Heart left ventricle (tissue), 16 donors: ENCODE data around the gene TRAPPC1. TPM values are rescaled to one million over a fixed set of nuclear protein-coding genes. Genes with fewer than 3 reads are reported as not detected.

Source experiments
- ATAC-seq, 4 donors: fragments of 200-7000 bp; cut with Tn5 transposase; one replicate each; pipeline ENCODE4 v1.9.1; 2020 to 2022; ENCODE audit warnings: moderate library complexity in 4 of 4, mild to moderate bottlenecking in 3 of 4, moderate number of reproducible peaks in 1 of 4
- DNase-seq, 5 donors: peaks; one replicate each; pipeline ENCODE4 v3.0.0-alpha.2; 2020
- H3K27ac ChIP-seq, 12 donors: fragments of 200-600 bp; sonication (generic) in 4 of 12; one replicate each; pipeline versions ENCODE4 v1.5.0 to v1.8.0; 2016 to 2022; ENCODE audit warnings: mild to moderate bottlenecking in 2 of 12
- H3K27me3 ChIP-seq, 9 donors: fragments of 200-600 bp; sonication (generic) in 2 of 9; one replicate each; pipeline versions ENCODE4 v1.5.1 to v1.8.0; 2016 to 2022; ENCODE audit warnings: mild to moderate bottlenecking in 3 of 9
- H3K36me3 ChIP-seq, 9 donors: fragments of 200-600 bp; sonication (generic) in 2 of 9; one replicate each; pipeline versions ENCODE4 v1.5.0 to v1.8.0; 2018 to 2022; ENCODE audit warnings: mild to moderate bottlenecking in 2 of 9
- H3K4me1 ChIP-seq, 12 donors: fragments of 200-600 bp; sonication (generic) in 4 of 12; one replicate each; pipeline versions ENCODE4 v1.5.0 to v1.8.0; 2016 to 2022; ENCODE audit warnings: mild to moderate bottlenecking in 3 of 12
- H3K4me3 ChIP-seq, 12 donors: fragments of 200-600 bp; sonication (generic) in 4 of 12; one replicate each; pipeline versions ENCODE4 v1.5.0 to v1.8.0; 2017 to 2022; ENCODE audit warnings: mild to moderate bottlenecking in 9 of 12, moderate library complexity in 4 of 12
- H3K9me3 ChIP-seq, 12 donors: fragments of 200-600 bp; sonication (generic) in 4 of 12; one replicate each; pipeline versions ENCODE4 v1.5.0 to v1.8.0; 2016 to 2022; ENCODE audit warnings: mild to moderate bottlenecking in 1 of 12
- CTCF ChIP-seq, 12 donors: fragments of 200-600 bp; sonication (generic) in 4 of 12; IDR thresholded peaks; one replicate each; pipeline versions ENCODE4 v1.5.0 to v1.8.0; 2018 to 2022; ENCODE audit warnings: antibody characterized with exemption in 12 of 12, mild to moderate bottlenecking in 5 of 12
- POLR2A ChIP-seq, 2 donors: fragments of 450-650 bp; IDR thresholded peaks; one replicate each; pipeline ENCODE4 v1.6.1; 2017; ENCODE audit warnings: antibody characterized with exemption in 2 of 2, mild to moderate bottlenecking in 2 of 2, moderate library complexity in 2 of 2
- WGBS, 4 donors: extraction: QIAGEN DNeasy Blood & Tissue Kit in 2 of 4; methylation state at CpG; one replicate each; pipeline versions ENCODE4 v1.1.5 to v1.1.7; 2013 to 2018; 5-methylcytosine and 5-hydroxymethylcytosine counted together
- intact Hi-C, 10 donors: fragments of 100-400 bp; cut with DNase I; formaldehyde crosslinking; loops; one replicate each; pipeline versions ENCODE4 v1.11.1 to v1.14.2; 2022
- polyA plus RNA-seq, 2 donors: library from polyadenylated mRNA; stranded (reverse); fragments of 200-250 nt; gene quantifications; one replicate each; pipeline ENCODE4 v1.2.3, GENCODE V29; 2013
- total RNA-seq, 9 donors: library from RNA; depleted of rRNA in 2 of 9; stranded (reverse); fragments of >200 nt in 2 of 9; fragmentation: NEBNext Ultra II Directional in 3 of 9; extraction: Animal tissue kit (Norgen Biotek cat#: 25700) in 3 of 9; gene quantifications; one replicate each; pipeline versions ENCODE4 v1.1.0 to v1.2.4, GENCODE V29; 2016 to 2023
- donor health status: ischemic (EF 13 %, LVEDD 7.1; RV severe dilation, severe dysfunction).
- donor health status: healthy with polysubstance abuse.
- donor health status: DM: no; HTN: yes; CAD: no.
- donor health status: DM: no; HTN: no; CAD: no.
- donor health status: ischemic (EF 25% LVEDD 6.9; RV normal size, moderate dysfunction).
- donor health status: ischemic (EF 25% LVEDD 5.7; RV mildly dilated, moderate dysfunction).
- donor health status: healthy.
- donor health status: DM: yes; HTN: yes; CAD: no.
- donor health status: ischemic (EF 35%, LVEDD 5.7; RV mildly dilated, moderate dysfunction).
- donor health status: nonischemic (EF 11% LVEDD 7.7; RV severe dilation, severe dysfunction).
- donor health status: DM: yes; HTN: yes; CAD: no.
- donor health status: PGD.
- donor health status: ischemic (EF 29% LVEDD 5.4; RV normal size, mild dysfunction).
- donor health status: nonischemic (EF 23%, LVEDD 6.1; RV moderate dilation, normal function).

The TRAPPC1 gene
- total and polyA plus RNA-seq, 11 donors = 60.8 to 170 (median 132) TPM

- DNase-seq (no peak), ATAC-seq (no peak)
- H3K9me3 ChIP-seq = peaks cover 0 to 21% (median 11%) of the 10 kb centered on the region in 12 donors
- TF ChIP-seq POLR2A (IDR thresholded peaks at IDR 0.05) (no peak), CTCF (IDR thresholded peaks at IDR 0.05) (no peak)
- H3K27me3 ChIP-seq = peaks cover 0 to 17% (median 0%) of the 10 kb centered on the region in 9 donors
- intact Hi-C loops = no loop called here
- H3K4me1 ChIP-seq = no peaks in the 10 kb centered on the region
- no peak overlapping the region for H3K4me3 ChIP-seq
- H3K36me3 ChIP-seq = no peaks in the 10 kb centered on the region
- H3K27ac ChIP-seq = no peak overlapping the region
Observed at GRCh38 chr17:7974638-7975131, 42.9 kb upstream of the TRAPPC1 start.

- no peak overlapping the region for H3K27ac ChIP-seq
- TF ChIP-seq POLR2A (IDR thresholded peaks at IDR 0.05) (no peak), CTCF (IDR thresholded peaks at IDR 0.05) (peak in 4 of 12 donors; percentile 6 to 22 (median 12))
- no peaks in the 10 kb centered on the region for H3K4me1 ChIP-seq
- DNase-seq (no peak), ATAC-seq (no peak)
- no peaks in the 10 kb centered on the region for H3K36me3 ChIP-seq
- 92 to 97% (median 94%) methylated on average over 8 of the region's 8 CpGs for WGBS, 4 donors
- H3K4me3 ChIP-seq = no peak overlapping the region
- H3K9me3 ChIP-seq = peaks cover 0 to 21% (median 11%) of the 10 kb centered on the region in 12 donors
- intact Hi-C loops = no loop called here
- H3K27me3 ChIP-seq = peaks cover 0 to 17% (median 0%) of the 10 kb centered on the region in 9 donors
Observed at GRCh38 chr17:7972131-7972785, 40.5 kb upstream of the TRAPPC1 start.

GRCh38 chr17:7971651-7972050 lies 39.9 kb upstream of the TRAPPC1 start:
- no peak for ATAC-seq
- Histone ChIP-seq H3K4me1 (no peaks in the 10 kb centered on the region), H3K27ac (no peak overlapping the region), H3K27me3 (peaks cover 0 to 17% (median 0%) of the 10 kb centered on the region in 9 donors), H3K36me3 (no peaks in the 10 kb centered on the region), H3K9me3 (peaks cover 0 to 21% (median 11%) of the 10 kb centered on the region in 12 donors), H3K4me3 (no peak overlapping the region)
- TF ChIP-seq POLR2A (IDR thresholded peaks at IDR 0.05) (no peak), CTCF (IDR thresholded peaks at IDR 0.05) (no peak)
- no peak for DNase-seq
- intact Hi-C loops = no loop called here
- 75 to 84% (median 77%) methylated on average over 4 of the region's 4 CpGs for WGBS, 4 donors

DNA sequence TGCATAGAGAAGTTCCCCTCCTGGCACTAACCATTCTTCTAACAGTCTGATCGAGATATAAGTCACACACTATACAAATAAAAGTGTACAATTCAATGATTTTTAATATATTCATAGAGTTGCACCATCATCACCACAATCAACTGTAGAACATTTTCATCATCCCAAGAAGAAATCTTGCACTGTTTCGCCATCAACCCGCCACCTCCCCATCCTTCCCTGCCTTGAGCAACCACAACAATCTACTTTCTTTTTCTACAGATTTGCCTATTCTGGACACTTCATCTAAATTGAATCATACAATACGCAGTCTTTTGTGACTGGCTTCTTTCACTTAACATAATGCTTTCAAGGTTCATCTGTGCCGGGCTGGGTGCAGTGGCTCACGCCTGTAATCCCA lies 37.7 kb upstream of the TRAPPC1 start:
- Histone ChIP-seq H3K9me3 (peaks cover 0 to 8% (median 2%) of the 10 kb centered on the region in 12 donors), H3K27ac (no peak overlapping the region), H3K27me3 (peaks cover 0 to 12% (median 0%) of the 10 kb centered on the region in 9 donors), H3K36me3 (no peaks in the 10 kb centered on the region), H3K4me3 (no peak overlapping the region), H3K4me1 (no peaks in the 10 kb centered on the region)
- TF ChIP-seq CTCF (IDR thresholded peaks at IDR 0.05) = no peak
- TF ChIP-seq POLR2A (IDR thresholded peaks at IDR 0.05) = no peak
- DNase-seq (no peak), ATAC-seq (no peak)
- 87 to 89% (median 88%) methylated on average over 6 of the region's 6 CpGs for WGBS, 4 donors
- intact Hi-C loops = no loop called here
